Inferior parietal cortex (tissue), 1 donor: ENCODE measurements around the gene ACTN2.
A peak's percentile ranks its signal among the peaks of the same experiment; 100 is the strongest.

Experiments
- DNase-seq: peaks from one replicate; pipeline ENCODE4 v3.0.0-alpha.2; 2016; ENCODE audit errors: extremely low spot score

ACTN2 gene

GRCh38 chr1:236742421-236743160 is 56.3 kb downstream of the ACTN2 start:
- DNase-seq, result no peak

GRCh38 chr1:236744533-236744932 is 58.2 kb downstream of the ACTN2 start:
- DNase-seq, result no peak

DNA sequence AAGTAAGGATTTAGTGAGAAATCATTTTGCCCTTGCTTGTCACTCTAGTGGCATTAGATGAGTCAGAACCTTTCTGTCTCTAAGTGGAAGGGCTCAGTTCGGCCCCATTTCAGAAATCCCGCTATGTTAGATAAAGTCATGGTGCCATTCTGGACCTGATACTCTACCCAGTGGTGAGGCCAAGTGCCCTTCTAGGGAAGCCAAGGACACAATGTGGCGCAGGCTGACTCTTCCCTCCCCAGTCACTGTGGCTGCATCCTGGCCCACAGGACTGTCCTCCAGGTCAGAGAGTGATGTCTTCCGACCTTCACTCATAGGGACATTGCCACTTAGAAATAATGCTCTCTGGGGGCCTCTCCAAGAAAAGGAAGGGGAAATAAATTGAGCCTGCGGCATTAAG is 60.5 kb downstream of the ACTN2 start:
- DNase-seq, result no peak

GRCh38 chr1:236747311-236747985 is 61.1 kb downstream of the ACTN2 start:
- no peak for DNase-seq

- no peak for DNase-seq
These were observed 62.1 kb downstream of the ACTN2 start for GRCh38 chr1:236748268-236748870.

DNA sequence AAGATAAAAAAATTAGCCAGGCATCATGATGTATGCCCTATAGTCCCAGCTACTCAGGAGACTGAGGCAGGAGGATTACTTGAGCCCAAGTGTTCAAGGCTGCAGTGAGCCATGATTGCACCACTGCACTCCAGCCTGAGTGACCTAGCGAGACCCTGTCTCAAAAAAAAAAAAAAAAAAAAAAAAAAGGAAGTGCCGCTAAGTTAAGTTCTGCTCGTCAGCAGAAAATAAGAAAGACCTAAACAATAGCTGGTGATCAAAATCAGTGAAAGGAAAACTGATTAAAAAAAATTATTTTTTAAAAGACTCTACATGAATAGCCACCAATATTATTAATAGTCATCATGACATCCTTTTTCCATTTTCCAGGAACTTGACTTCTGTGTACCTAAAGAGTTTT is 64.6 kb downstream of the ACTN2 start:
- no peak for DNase-seq

- DNase-seq, result no peak
These were observed 65.1 kb downstream of the ACTN2 start for GRCh38 chr1:236751385-236751784.

GRCh38 chr1:236751935-236752334 is 65.6 kb downstream of the ACTN2 start:
- no peak for DNase-seq

- DNase-seq, result no peak
These were observed 67.2 kb downstream of the ACTN2 start for GRCh38 chr1:236753516-236753915.

DNA sequence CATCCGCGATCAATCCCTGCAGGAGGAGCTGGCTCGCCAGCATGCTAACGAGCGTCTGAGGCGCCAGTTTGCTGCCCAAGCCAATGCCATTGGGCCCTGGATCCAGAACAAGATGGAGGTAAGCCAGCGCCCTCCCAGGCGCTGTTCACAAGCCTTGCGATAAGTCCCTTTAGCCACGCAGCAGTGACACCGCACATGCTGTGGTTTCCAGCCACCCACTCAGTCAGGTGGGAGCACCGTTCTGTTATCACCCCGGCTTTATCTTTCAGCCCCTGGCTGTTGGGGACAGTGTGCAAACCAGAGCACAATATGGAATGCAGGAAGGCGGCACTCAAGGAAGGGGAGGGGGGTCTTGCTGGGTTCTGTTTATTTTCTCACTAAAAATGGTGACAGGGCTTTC is 67.7 kb downstream of the ACTN2 start:
- no peak for DNase-seq

GRCh38 chr1:236754525-236755210 is 68.4 kb downstream of the ACTN2 start:
- DNase-seq, result no peak

GRCh38 chr1:236757640-236758039 is 71.3 kb downstream of the ACTN2 start:
- DNase-seq, result no peak

- peak; percentile 82 for DNase-seq
These were observed 73.1 kb downstream of the ACTN2 start for GRCh38 chr1:236759252-236759859.

- no peak for DNase-seq
These were observed 74.2 kb downstream of the ACTN2 start for GRCh38 chr1:236760480-236760879.

GRCh38 chr1:236760986-236761385 is 74.7 kb downstream of the ACTN2 start:
- no peak for DNase-seq

DNA sequence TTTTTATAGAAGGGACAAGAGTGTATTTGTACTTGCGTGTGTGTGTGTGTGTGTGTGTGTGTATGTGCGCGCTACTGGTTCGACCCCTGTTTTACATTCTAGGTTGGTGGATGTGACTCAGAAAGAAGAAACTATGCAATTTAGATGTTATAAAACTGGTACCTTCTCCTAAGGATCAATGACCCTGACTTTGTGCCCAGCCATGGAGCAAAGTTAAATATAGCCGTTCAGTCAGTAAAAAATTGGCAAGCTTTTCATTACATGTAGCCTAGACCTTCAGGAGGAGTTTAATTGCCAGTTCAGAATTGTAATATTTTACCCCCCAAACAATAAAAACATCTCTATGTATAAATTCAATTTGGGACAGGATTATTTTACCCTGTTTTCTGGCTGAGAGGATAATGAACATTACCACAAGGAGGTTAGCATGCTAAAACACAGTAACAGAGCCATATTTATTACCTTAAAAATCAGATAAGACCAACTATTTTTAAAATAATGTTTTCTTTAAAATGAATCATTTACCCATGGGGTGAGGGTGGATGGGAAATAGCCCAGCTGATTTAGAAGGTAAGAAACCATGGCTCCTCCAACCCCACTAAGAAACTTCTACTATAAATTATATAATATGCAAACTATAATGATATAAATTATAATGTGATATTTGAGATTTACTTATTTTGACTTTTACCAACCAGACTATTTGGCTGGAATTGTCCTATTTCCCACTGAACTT is 75.3 kb downstream of the ACTN2 start:
- no peak for DNase-seq

GRCh38 chr1:236762410-236762809 is 76.1 kb downstream of the ACTN2 start:
- no peak for DNase-seq

DNA sequence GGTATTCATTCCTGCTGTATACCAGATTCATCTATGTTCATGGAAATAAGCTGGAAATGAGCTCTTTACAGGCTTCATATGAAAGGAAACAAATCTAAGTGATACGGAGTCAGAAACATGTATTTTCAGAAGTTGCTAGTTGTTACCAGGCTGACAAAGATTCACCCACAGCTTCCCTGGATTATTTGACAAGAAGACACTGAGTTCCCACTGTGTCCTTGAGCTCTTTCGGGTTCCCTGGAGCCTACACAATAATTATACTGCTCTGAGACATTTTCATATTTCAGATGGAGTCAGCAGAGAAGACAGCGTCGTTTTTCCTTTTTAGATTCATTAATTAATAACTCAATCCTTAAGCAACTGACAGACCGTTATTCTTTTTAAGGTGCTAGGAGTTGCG is 79.5 kb downstream of the ACTN2 start:
- no peak for DNase-seq

DNA sequence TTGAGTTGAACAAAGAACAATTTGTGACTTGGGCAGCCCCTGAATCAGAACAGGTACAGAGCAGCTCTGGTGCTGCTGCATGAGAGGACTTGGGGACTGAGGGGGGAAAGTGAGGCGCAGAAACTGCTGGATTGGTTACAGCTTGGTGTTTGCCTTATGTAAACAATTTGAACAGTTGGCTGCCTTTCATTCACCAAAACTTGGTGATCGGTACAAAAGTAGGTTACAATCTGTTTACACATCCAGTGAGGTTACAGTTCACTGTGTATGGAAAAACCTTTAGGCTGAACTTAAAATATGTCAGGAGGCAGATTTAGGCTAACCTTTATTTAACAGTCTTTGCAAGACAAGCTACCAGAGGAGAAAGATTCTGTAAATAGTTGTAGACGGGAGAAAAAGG is 80.2 kb downstream of the ACTN2 start:
- no peak for DNase-seq

GRCh38 chr1:236767276-236767675 is 81.0 kb downstream of the ACTN2 start:
- no peak for DNase-seq

DNA sequence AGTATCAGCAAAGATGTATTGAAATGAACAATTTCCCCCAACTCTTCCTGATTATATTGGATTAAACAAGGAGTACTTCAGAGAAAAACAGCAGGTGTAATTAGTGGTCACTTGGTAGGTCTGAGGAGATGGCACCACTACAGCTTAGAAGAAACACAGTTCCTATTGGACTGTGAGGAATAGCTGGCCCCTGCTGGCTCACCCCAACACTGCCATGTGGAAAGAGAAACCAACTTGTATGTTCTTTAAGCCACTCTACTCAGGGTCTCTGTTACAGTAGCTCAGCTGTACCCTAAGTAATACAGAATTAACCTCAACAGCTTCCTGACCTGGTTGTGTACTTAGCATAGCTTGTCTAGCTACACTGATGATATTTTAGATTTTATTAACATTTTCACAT is 82.3 kb downstream of the ACTN2 start:
- no peak for DNase-seq
